Pulmonary artery endothelial cell (primary cell): ENCODE data around the gene TMEM154. TPM values are rescaled to one million over a fixed set of nuclear protein-coding genes. Genes with fewer than 3 reads are reported as not detected.

ENCODE experiments used
- DNase-seq: peaks from one replicate; pipeline ENCODE4 v3.0.0-alpha.2; 2011; ENCODE audit warnings: low read depth, low spot score
- total RNA-seq: library from RNA; depleted of rRNA; stranded (reverse); fragments of >200 nt; gene quantifications from 2 replicates; pipeline ENCODE4 v1.2.3, GENCODE V29; 2014

The TMEM154 gene
- total RNA-seq, 1 donor from 2014 or later: 6.1 TPM

DNA sequence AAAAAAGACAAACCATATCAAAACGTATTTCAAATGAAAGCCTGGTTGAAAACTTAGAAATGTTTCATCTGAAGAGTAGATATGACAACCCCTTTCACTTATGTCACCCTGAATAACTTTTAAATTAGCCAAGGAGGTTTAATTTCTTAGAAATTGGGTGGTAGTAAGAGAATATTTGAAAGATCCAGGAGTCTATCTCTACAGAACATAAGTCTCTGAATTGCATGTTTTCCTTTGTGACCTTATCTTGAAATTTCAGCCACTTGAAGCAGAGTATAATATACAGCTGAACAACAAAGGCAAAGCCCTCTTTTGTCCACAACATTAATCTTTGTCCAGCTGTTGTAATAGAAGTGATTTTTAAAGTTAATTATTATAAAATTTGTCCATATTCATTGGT is 49.5 kb downstream of the TMEM154 start:
- DNase-seq: no peak

DNA sequence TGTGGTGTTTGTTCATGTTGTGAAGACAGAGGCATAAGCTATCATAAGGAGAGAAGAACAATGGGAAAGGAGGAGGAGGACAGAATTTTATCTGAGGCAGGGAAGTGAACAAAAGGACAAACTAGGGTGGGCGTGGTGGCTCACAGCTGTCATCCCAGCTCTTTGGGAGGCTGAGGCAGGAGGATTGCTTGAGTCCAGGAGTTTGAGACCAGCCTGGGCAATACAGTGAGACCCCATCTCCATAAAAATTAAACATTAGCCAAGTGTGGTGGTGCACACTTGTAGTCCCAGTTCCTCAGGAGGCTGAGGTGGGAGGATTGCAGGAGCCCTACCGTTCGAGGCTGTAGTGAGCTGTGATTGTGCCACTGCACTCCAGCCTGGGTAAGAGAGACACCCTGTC is 49.9 kb downstream of the TMEM154 start:
- DNase-seq: no peak

DNA sequence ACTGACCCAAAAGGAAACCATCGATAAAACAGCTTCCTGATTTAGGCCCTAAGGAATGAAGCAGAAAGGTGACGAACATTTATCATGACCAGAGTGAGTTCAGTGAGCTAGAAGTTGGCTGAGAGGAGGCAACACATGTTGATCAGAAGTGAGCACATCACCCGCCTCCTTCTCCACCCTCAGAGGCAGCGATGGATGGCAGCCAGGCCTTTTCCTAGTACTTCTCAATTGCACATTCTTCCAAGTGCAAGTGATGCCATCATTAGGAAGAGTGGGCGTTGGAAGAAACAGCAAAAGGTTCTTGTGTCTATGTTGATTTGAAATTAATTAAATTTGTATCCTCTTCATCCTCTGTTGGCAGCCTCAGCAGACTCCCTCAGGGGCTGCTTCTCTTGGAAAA is 51.7 kb downstream of the TMEM154 start:
- DNase-seq: no peak

DNA sequence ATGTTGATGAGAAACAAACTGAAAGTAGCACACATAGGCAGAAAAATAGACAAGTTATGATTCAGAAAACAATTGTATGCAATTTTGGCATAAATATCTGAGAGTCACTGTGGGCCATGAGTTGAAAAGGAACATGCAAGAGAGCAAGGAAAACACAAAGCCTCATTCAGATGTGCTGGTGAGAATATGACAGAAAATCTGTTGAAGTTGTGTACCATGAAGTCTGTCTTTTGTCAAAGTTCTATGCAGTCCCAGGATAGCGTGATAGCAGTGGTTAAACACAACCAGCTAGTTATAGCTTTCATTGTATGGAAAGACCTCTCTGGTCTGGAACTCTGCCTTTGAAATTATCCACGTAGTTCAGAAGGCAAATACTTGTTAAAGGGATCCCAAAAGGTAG is 53.0 kb downstream of the TMEM154 start:
- no peak for DNase-seq

DNA sequence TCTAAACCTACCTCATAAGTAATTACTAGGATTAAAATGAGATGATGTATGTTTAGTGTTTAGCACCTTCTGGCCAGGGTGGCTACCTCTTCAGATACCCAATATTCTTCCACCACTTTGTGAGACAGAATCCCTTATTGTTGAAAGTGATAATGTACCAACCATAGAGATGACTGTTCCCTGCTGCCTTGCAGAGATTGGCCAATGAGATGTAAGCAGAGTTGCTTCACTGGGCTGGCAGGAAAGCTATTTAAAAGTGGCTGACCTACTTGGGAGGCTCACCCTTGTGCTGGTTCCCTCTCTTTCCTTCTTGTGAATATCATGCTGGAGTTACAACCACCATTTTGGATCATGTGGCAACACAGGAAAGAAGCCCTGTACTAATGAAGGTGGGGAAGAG is 58.9 kb downstream of the TMEM154 start:
- DNase-seq: no peak

DNA sequence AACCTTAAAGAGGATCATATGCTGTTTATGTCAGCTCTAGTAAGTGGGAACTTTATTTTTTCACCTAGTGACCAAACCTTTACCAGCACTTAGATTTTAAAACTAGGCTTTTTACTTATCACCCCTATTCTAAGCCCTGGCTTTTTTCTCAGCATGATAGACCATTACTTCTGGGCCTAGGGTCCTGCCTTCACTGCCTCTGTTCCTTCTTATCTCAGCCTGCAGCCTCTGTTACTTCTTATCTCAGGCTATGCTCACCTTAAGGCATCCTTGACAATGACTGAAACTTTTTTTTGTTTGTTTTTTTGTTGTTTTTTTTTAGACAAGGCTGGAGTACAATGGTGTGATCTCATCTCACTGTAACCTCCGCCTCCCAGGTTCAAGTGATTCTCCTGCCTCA is 59.6 kb downstream of the TMEM154 start:
- DNase-seq: no peak

DNA sequence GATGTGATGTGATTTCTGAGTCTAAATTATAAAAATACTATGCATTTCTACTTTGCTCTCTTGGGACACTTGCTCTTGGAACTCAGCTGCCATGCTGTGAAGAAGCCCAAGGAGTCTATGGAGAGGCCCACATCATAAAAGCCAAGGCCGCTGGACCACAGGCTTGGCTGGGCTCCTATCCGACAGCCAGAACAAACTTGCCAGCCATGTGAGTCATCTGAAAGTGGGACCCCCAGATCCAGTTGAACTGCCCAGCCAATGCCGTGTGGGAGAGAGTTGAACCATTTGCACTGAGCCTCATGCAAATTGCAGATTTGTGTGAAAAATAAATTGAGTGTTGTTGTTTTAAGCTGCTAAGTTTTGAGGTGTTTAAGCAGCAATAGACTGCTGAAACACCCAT is 60.2 kb downstream of the TMEM154 start:
- no peak for DNase-seq

DNA sequence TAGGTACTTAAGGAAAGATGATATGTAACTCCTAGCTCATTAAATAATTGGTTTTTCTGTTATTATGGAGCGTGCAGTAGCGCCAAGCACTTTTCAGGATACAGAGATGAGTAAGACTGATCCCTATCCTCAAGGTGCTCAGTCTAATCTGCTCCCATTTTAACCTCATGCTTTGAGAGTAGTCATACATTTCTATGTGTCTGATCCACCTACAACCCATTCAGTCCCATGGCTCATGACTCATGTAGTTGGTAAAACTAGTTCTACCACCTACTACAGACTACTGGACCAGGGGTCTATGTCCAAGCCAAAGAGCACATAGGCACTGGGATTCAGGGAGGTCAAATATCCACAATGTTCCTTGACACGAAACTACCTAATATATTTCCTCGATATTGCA is 60.8 kb downstream of the TMEM154 start:
- DNase-seq: no peak

DNA sequence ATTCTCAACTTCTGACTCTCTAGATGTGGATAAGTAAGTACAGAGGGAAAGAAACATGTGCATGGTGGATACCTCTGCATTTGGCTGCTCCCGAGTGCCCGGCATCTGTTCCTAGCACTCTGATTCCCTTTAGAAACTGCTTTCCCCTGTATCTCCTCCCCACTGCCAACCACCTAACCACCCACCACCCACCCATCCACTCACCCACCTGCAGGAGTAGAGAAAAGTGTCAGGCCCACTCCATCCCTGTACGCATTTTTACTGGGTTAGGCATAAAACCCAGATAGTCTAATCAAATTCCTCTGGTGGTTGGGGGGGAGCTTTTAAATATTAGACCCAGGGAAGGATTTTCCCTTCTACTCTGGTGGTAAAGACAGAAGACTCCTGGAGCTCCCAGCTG is 63.0 kb downstream of the TMEM154 start:
- no peak for DNase-seq

DNA sequence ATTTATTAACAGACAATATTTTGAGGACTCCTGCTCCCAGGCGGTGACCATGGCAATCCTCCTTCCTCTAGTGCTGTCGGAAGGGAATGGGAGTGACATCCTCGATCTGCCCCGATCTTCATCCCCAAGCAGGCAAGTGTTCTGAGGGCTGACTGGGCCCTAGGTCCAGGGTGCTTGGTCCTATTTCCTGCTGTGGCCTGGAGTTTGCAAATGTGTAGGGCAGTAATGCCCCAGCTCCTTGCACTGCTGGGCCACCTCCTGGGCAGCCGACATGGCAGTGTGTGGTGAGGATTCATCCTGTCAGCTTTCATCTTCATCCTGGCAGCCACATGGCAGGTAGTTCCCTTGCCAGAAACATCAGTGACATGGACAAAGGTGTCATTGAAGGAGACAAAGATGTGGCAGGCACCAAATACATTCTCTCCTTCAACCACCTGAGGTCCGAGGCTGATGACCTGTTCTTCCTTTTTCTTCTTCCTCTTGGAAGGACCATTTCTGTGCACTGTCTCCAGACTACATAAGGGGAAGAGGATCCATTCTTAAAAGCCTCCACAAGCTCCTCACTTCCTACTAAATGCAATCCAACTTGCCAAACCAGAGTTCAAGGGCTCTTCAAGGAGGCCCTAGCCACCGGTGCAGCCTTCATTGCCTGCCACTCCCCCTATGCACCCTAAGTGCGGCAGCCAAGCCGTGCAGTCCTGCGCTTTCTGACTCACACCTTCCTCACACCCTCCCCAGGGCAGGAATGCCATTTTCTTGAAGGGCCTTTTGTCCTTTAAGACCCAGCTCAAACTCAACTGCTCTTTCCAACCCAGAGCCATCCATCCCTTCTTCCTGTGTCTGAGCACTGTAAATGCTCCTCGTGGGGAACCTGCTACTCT is 65.7 kb downstream of the TMEM154 start:
- DNase-seq: no peak

DNA sequence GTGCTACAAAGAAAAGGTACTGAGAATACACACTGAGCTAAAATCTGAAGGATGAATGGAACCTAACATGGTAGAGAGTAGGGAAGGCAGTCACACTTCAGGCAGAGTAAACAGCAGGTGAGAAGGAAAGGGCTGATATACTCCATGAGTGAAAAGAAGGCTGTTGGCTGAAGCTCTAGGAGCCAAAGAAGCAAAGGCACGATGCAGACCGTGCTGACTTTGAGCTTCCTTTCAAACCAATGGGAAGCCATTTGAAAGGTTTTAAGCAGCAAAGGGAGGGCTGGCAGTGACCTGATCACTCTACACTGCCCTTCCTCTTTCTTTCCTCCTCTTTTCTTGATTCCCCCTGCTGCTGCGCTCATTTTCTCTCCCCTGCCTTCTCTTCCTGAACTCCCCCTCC is 66.4 kb downstream of the TMEM154 start:
- DNase-seq: no peak

DNA sequence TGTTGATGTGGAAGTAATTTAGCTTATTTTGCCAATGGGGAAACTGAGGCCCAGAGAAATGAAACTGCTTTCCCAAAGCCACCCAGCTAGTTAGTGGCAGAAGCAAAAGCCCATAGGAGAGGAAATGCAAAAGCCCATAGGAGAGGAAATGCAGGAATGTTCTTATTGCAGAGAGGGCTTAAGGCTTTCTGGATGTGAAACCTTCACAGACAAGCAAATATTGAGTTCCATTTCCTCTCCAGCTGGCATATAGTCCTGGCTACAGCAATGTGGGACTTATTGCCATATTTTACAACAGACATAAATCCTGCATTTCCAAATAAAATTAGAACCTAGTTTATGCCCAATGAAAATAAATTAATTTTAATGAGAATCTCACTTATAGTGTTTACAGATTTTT is 69.7 kb downstream of the TMEM154 start:
- no peak for DNase-seq

DNA sequence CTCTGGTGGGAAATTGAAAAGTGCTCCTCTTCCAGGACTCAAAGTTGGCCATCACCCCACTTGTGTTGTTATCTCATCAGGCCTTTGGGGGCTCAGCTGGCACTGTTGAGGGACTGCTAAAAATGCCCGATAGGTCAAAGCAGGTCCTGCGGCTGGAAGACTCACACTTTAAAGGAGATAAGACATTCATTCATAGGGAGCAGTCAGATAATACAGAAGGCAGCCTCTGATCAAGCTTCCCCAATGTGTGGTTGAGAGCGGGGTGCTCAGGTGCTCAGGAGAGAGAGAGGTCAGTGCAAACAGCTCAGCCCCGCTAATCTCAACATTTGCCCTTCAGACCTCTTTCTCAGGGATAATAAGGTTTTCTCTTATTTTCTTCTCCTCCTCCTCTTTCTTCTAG is 70.3 kb downstream of the TMEM154 start:
- no peak for DNase-seq

DNA sequence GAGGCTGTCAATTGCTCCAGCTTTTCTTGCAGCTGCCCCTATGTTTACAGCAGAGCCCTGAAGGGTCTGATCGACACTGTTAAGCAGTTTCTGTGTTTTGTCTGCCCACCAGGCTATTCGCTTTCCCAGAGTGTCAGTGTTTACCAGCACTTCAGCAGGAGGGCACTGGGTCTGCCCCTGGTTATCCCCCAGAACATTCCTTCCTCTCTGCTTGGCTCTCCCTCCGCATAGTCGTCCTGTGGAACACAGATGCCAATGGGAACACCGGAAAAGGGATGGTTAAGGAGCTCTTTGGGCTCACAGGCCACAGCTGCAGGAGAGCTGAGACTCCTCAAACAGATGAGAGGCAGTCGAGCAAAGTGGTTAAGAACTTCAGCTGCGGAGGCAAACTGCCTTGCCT is 72.6 kb downstream of the TMEM154 start:
- DNase-seq: no peak

DNA sequence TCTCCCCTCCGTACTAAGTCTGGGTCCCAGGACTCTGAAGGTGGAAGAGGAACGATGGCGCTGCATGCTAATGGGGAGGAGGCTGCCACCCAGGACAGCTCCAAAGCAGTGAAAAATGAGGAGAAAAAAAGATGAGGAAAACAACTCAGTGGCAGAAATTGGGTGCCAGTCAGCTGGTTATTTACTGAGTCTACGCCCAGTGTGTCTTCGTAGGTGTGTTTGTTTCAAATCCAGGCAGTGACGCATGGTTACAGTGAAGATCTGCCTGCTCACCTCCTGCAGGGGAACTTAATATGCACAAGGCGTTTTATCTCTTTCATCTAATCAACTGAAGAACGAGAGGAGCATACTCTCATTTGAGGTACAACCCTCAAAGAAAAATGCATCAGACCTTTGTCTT is 73.0 kb downstream of the TMEM154 start:
- DNase-seq: no peak

DNA sequence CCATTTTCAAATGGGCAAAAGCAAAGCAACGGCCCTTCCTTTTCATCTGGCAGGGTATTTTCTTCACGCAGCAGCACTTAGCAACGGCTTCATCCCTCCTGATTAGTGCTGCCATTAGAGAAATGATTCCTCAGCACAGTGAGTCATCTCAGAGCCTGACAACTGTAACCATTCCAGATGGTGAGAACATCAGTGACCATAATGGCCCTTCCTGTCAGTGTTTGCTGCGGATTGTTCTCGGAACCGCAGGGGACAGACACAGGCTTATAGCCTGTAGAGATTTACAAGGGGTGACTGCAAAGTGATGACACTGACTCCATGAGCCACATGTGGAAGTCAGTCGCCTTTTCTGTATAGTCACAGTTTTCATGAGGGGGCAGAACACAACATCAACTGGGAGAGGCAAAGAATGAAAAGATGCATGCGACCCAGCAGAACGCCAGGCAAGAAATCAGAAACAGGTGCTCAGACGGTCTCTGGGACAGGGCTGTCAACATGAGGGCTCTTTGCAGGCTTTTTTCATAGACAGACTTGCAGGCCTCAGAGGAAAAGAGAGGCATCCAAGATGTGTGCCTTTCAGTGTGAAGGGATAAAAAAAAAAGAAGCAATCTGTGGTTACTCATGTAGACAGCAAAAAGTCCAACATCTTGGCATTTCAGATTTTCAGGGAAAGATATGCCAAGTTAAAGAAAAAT is 74.0 kb downstream of the TMEM154 start:
- no peak for DNase-seq

DNA sequence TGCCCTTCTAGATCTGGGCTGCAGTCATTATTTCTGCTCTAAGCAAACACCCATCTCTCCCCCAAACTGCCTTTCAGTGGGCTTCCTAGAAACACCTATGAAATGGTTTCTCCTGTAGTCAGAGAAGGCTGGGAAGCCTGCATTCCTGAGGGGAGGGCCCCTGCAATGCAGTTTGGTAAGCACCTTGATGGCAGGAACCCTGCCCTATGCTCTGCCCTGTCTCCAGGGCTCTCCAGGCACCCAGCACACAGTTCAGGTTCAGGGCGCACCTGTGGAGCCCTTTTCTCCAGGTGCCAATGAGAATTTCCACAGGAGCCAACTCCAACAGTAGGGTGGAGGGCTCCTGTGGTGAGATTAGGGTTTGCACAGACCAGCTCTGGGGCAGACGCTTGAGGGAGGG is 74.8 kb downstream of the TMEM154 start:
- no peak for DNase-seq

DNA sequence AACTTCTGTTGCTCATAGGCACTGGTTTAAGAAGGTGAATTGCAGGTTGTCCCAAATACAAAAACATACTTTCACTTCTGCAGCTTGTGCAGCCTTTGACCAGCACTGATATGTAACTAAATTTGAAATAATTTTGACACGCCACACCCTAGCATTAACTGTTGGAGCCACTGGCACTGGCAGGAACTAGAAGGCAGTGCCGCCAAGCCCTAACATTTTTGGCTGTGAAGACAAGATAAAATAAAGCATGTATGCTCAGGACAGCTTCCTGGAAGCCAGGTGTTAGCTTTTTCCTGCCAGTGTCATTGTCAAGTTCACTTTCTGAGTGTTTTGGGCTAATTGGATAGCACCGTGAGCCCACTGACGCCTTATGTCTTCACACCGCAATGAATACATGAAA is 78.6 kb downstream of the TMEM154 start:
- no peak for DNase-seq

DNA sequence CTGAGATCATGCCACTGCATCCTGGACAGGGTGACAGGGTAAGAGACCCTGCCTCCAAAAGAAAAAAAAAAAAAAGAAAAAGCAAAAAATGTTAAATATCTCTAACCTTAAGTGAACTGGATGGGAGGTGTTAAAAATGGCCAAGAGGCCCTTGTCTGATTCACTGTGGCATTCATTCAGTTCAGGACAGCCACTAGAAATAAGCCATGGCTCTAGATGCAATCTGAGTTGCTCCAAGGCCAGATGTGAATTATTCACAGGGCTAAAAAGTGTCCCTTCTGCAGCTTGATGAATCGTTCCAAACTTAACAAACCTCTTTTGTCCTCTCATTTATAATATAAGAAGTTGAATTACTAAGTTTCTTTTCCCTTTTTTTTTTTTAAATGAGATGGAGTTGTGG is 80.2 kb downstream of the TMEM154 start:
- no peak for DNase-seq

DNA sequence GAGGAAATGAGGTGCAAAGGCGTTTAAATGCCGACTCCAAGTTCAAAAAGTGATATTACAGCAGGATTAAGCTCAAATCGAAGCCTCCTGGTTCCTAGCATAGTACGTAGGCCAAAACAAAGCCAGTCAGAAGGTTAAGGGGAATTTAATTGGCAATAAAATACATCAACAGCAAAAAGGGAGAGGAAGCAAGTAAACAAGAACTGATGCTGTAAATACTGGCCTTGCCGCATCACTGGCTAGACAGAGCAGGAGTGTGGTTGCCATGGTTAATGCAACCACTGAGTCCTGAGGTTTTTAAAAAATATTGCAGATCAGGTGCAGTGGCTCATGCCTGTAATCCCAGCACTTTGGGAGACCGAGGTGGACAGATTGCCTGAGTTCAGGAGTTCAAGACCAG is 80.7 kb downstream of the TMEM154 start:
- DNase-seq: no peak

DNA sequence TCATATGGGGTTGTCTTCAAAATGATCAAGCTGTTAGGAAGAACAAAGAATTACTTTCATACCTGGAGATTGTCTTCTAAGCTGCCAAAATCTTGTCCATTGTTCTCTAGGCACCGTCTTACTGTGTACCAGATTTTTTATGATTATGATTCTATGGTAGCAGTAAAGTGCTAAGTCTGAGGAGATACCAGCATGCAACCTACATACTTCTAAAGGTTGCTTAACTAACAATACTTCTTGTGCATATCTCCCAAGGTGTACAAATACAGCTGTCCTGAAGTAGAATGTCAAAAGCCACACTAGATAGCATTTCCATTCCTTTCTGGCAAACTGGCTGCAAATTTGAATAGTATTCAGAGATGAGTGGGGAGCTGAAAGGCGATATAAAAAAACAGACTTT is 81.3 kb downstream of the TMEM154 start:
- DNase-seq: no peak

DNA sequence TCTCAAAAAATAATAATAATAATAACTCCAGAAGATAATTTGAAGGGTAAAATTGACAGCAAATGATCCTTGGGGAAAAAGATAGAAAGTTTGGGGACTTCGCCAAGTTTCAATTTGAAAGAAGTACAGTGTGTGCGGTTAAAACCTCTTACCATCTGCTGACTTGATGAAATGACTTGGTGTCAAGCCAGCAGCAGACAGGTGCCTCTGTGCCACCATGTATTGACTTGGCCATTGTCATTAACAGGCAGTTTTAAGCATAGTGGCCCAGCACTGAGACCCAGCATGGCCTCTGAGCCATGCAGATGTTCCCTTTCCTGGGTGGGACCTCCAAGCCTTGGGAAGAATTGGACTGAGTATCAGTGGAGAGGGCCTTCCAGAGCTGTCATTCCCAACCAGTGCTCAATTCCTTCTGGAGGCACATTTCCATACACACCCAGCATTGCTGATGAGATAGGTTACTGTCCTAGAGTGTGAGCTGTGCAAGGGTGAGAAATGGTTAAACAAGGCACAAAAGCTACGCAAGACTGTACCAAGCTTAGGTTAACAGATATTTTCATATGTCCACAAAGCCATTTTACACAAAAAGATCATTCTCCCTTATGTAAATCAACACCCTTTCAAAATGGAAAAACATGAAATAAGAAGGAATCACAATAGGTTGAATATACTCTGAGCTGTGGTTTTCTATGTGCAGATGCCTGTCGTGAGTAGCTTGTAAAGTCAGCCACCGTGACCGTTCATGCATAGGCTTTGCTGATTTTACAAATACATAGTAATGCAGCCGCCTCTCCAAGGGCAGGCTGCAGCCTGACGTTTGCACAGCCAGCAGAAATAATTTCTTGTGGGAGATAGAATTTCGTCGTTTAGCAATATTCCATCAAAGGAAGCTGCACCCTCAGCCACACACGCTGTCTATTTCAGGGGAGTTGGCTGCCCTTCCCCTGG is 84.5 kb downstream of the TMEM154 start:
- DNase-seq: no peak
